ENCODE data around the gene ABCA13. TPM values are rescaled to one million over a fixed set of nuclear protein-coding genes. Genes with fewer than 3 reads are reported as not detected.

The ABCA13 gene
- total RNA-seq, 1 donor from 2014 or later = 2.2 TPM

- Histone ChIP-seq H3K36me3 (no peaks in the 10 kb centered on the region), H3K9me3 (no peaks in the 10 kb centered on the region), H3K27me3 (ENCODE audit: low read depth) (no peaks in the 10 kb centered on the region), H3K4me1 (no peaks in the 10 kb centered on the region), H3K4me3 (no peak overlapping the region), H3K27ac (no peak overlapping the region)
- DNase-seq (no peak), ATAC-seq (no peak)
- TF ChIP-seq CTCF (IDR thresholded peaks at IDR 0.05) = no peak
- intact Hi-C loops (cut with DNase I) = no loop called here
These were observed 194.8 kb downstream of the ABCA13 start for GRCh38 chr7:48366096-48366495.

- no peak overlapping the region for H3K4me3 ChIP-seq
- no peaks in the 10 kb centered on the region for H3K36me3 ChIP-seq
- H3K27ac ChIP-seq = no peak overlapping the region
- DNase-seq (no peak), ATAC-seq (no peak)
- no peaks in the 10 kb centered on the region for H3K27me3 ChIP-seq (ENCODE audit: low read depth)
- no peaks in the 10 kb centered on the region for H3K9me3 ChIP-seq
- intact Hi-C loops (cut with DNase I) = no loop called here
- H3K4me1 ChIP-seq = no peaks in the 10 kb centered on the region
- no peak for TF ChIP-seq CTCF (IDR thresholded peaks at IDR 0.05)
These were observed 205.0 kb downstream of the ABCA13 start for GRCh38 chr7:48376263-48376662.

GRCh38 chr7:48380921-48381320 is 209.7 kb downstream of the ABCA13 start:
- no peak for ATAC-seq
- H3K4me1 ChIP-seq = no peaks in the 10 kb centered on the region
- no peaks in the 10 kb centered on the region for H3K9me3 ChIP-seq

GRCh38 chr7:48381571-48381970 is 210.3 kb downstream of the ABCA13 start:
- Histone ChIP-seq H3K9me3 (no peaks in the 10 kb centered on the region), H3K36me3 (no peaks in the 10 kb centered on the region), H3K27ac (no peak overlapping the region), H3K4me3 (no peak overlapping the region), H3K27me3 (ENCODE audit: low read depth) (no peaks in the 10 kb centered on the region), H3K4me1 (no peaks in the 10 kb centered on the region)
- DNase-seq (no peak), ATAC-seq (no peak)
- no peak for TF ChIP-seq CTCF (IDR thresholded peaks at IDR 0.05)
- intact Hi-C loops (cut with DNase I) = no loop called here

More at GRCh38 chr7:48380921-48381320, 209.7 kb downstream of the ABCA13 start:
- intact Hi-C loops (cut with DNase I) = no loop called here
- H3K4me3 ChIP-seq = no peak overlapping the region
- no peaks in the 10 kb centered on the region for H3K36me3 ChIP-seq
- no peak overlapping the region for H3K27ac ChIP-seq
- no peak for DNase-seq
- TF ChIP-seq CTCF (IDR thresholded peaks at IDR 0.05) = no peak
- H3K27me3 ChIP-seq (ENCODE audit: low read depth) = no peaks in the 10 kb centered on the region

- Histone ChIP-seq H3K27ac (no peak overlapping the region), H3K36me3 (no peaks in the 10 kb centered on the region), H3K4me3 (no peak overlapping the region), H3K9me3 (no peaks in the 10 kb centered on the region), H3K4me1 (peaks cover 6% of the 10 kb centered on the region), H3K27me3 (ENCODE audit: low read depth) (no peaks in the 10 kb centered on the region)
- TF ChIP-seq CTCF (IDR thresholded peaks at IDR 0.05) = no peak
- ATAC-seq (no peak), DNase-seq (no peak)
- intact Hi-C loops (cut with DNase I) = no loop called here
These were observed 213.0 kb downstream of the ABCA13 start for GRCh38 chr7:48384180-48384752.
